AG04449 (cell line): ENCODE data around the gene SBF2.
A peak's percentile ranks its signal among the peaks of the same experiment; 100 is the strongest.

Experiments used
- CTCF ChIA-PET: fragments of 350-600 bp; formaldehyde crosslinking; extraction: SDS; loops from one replicate; lab custom pipeline; 2021; ENCODE audit warnings: antibody characterized with exemption; lab: Yijun Ruan, JAX
- POLR2A ChIA-PET: fragments of 400-600, 350-600 bp; formaldehyde crosslinking; extraction: SDS; loops from one replicate; lab custom pipeline; 2020; ENCODE audit warnings: antibody characterized with exemption, inconsistent platforms; lab: Yijun Ruan, JAX
- DNase-seq: peaks from one replicate; pipeline ENCODE4 v3.0.0-alpha.2; 2010; ENCODE audit warnings: low read depth, low spot score
- H3K4me3 ChIP-seq: 2 replicates; pipeline ENCODE4 v1.5.1; 2011; ENCODE audit warnings: low read depth, mild to moderate bottlenecking, control low read depth, low read length
- TF ChIP-seq, protein P1 (sequence below): IDR thresholded peaks from one replicate; pipeline ENCODE4 v1.5.1; 2011; ENCODE audit warnings: mild to moderate bottlenecking, moderate library complexity, low read length, control low read depth, inconsistent platforms; ENCODE audit not compliant: insufficient read depth; ENCODE audit errors: missing control alignments

The SBF2 gene

DNA sequence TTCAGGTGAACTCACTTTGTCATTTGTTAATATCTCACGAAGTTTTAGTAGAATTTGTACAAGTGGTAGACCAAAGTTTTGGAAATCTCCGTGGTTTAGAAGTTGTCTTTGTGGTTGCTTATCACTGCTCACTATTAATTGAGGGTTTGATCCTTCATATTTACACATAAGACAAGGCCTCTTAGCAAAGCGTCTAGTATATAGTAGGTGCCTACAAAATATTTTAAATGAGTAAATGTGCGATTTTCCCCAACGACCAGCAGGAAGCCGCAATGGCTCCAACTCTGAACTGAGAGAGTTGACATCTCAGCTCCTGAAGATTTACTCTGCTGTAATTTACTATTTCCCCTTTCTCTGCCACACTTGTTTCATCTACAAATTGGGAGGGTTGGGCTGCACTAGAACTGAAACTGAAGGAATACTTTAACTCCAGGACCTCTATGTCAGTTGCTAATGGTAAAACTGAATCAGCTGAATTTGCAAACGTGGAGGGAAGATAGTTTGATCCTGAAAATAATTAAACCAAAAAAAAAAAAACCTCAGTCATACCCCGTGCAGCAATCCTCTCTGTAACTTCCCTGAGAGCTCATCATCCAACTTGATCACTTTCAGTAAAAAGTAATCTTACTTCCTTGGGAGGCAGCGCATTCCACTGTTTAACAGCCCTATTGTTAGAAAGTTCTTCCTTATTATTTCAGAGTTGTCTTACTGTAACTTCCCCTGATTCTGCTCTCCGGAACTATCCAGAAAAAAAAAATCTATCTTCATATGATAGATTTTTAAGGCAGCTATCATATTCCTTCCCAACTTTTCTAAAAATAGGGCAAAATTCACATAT lies 1.3 kb upstream of the SBF2 start:
- POLR2A ChIA-PET = interaction anchor here (0.6 to 2.9 kb wide), 2 partner anchors 10 to 322 kb away, joined by 3 to 27 read pairs; partner anchors contain the start of gene ADM
- DNase-seq = no peak
- CTCF ChIA-PET = interaction anchor here (1.0 to 4.8 kb wide), 3 partner anchors 9 to 88 kb away, joined by 3 to 26 read pairs (median 4); no protein-coding TSS in a partner anchor
- H3K4me3 ChIP-seq = peak overlapping the region; percentile 79
- TF ChIP-seq, protein P1, sequence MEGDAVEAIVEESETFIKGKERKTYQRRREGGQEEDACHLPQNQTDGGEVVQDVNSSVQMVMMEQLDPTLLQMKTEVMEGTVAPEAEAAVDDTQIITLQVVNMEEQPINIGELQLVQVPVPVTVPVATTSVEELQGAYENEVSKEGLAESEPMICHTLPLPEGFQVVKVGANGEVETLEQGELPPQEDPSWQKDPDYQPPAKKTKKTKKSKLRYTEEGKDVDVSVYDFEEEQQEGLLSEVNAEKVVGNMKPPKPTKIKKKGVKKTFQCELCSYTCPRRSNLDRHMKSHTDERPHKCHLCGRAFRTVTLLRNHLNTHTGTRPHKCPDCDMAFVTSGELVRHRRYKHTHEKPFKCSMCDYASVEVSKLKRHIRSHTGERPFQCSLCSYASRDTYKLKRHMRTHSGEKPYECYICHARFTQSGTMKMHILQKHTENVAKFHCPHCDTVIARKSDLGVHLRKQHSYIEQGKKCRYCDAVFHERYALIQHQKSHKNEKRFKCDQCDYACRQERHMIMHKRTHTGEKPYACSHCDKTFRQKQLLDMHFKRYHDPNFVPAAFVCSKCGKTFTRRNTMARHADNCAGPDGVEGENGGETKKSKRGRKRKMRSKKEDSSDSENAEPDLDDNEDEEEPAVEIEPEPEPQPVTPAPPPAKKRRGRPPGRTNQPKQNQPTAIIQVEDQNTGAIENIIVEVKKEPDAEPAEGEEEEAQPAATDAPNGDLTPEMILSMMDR = no peak

DNA sequence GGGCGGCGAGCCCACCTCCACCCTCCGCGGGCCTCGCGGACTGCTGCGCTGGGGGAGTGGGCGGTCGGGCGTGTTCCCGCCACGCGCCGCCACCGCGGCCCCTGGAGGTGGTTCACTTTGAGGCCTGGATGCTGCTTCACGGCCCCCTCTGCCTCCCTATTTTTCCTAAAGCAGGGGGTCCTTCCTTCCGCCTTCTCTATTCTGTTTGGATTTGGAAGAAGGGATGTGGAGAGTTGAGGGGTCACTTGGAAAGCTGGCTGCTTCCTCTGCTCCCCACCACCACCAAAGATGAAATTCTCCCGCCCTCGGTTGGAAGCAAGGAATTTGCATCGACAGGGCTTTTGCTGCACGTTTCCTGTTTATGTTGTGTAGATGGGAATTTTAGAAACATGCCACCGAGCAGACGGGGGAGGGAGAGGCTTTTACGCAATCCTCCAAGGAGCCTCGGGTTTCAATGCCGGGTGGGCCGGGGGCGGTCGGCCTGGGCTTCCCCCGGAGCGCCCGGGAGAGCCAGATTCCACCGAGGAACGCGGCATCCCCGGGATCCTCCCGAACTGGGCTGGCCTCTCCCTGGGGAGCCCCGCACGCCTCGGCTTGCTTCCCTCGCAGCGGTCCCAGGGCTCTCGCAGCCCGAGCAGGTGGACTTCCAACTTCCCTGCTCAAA lies 403 bp upstream of the SBF2 start:
- ChIA-PET CTCF (no interaction called here), POLR2A (interaction anchor here (2.9 kb wide), 1 partner anchor 11 kb away, joined by 27 read pairs; the partner anchor contains the start of gene ADM)
- H3K4me3 ChIP-seq = peak overlapping the region; percentile 79
- TF ChIP-seq, protein P1 = no peak
- no peak for DNase-seq

DNA sequence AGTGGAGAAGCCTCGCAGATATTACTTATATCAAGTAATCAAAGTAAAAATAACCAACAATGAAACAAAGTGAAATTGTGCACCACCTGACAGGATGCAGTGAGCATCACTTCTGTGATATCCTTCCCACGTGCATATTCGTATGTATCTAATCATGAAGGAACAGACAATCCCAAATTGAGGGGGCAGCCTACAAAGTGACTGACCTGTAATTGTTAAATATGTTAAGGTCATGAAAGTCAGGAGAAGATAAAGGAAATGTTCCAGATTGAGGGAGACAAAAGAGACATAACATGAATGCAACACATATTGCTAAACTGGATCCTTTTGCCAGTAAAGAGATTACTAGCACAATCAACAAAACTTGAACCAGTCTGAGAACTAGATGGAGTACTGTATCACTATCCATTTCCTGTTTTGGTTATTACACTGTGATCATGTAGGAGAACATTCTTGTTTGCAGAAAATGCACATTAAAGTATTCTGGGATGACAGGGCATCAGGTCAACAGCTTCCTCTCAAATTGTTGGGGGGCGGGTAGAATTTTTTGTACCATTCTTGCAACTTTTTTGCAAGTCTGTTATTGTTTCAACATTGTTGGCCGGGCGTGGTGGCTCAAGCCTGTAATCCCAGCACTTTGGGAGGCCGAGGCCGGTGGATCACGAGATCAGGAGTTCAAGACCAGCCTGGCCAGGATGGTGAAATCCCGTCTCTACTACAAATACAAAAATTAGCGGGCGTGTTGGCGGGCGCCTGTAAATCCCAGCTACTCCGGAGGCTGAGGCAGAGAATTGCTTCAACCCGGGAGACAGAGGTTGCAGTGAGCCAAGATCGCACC lies 2.0 kb downstream of the SBF2 start:
- H3K4me3 ChIP-seq = no peak overlapping the region
- TF ChIP-seq, protein P1 = no peak
- no peak for DNase-seq
- ChIA-PET CTCF (interaction anchor here (1.4 to 1.9 kb wide), 3 partner anchors 10 to 85 kb away, joined by 3 to 7 read pairs (median 6); no protein-coding TSS in a partner anchor), POLR2A (no interaction called here)

DNA sequence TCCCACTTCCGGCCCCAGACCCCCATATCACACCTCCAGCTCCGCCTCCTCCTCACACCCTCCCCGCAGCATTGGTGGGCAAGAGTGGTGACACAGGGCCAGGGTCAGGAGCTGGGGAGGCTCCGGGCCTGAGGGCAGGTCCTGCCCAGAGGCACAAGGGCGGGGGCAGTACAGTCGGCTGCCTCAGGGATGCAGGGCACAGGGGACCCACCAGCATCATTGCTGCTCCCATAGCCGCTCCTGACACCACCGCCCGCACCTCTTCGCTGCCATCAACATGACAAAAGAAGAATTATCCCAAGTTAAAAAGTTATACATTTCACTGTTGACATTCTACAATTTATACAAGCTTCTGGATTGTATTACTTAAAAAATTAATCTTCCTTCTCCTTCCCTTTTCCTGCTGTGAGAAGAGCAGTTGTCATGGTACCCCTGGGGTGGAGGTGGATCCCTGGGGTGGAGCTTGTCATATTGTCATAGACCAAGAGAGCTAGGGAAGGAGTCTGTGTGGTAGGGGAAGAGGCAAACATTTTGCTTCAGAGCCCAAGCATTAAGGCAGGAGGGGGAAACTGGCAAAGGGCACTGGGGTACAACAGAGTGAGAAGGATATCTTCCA lies 4.1 kb downstream of the SBF2 start:
- CTCF ChIA-PET = interaction anchor here (1.8 to 1.9 kb wide), 2 partner anchors 13 to 82 kb away, joined by 4 to 7 read pairs; no protein-coding TSS in a partner anchor
- POLR2A ChIA-PET = no interaction called here
- DNase-seq = no peak
- no peak overlapping the region for H3K4me3 ChIP-seq
- TF ChIP-seq, protein P1 = no peak

DNA sequence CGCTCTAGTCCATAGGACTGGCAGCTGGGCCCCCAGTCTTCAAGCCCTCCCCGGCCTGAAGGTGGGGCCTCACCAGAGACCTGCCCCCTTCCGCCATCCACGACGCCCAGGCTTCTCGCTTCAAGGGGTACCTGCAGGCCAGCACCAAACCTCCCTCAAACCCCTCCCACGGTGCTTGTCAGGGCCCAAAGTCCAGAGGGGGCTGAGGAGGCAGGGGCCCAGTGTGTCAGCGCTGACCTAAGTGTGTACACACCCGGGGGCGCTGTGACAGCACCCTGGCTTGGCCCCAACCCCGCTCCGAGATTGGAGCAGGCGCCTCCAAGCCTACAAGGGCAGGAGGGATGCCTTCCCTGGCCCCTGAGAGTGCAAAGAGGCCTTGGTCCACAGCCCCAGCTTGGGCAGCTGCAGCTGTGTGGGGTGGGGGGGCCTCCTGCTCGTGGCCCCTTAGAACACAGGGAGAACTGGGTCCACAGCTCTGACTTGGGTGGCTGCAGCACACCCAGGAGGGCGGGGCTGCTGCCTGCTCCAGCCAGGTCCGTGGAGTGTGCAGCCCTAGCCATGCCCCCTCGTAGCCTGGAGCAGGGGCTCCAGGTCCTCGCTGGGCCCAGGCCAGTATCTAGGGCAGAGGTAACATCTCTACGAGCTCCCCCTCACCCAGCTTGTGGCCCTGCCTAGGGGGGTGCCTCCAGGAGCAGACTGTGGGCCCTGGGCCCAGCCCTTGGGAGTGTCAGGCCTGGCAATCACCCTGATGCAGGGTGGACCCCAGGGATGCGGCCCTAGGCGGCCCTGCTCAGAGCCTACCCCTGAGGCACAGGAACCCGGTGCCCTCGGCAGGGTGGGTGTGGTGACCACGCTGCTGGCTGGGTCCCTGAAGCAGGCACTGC lies 4.9 kb downstream of the SBF2 start:
- no peak overlapping the region for H3K4me3 ChIP-seq
- ChIA-PET POLR2A (interaction anchor here (1.9 kb wide), 1 partner anchor 16 kb away, joined by 7 read pairs; the partner anchor contains the start of gene ADM), CTCF (interaction anchor here (1.4 to 1.8 kb wide), 2 partner anchors 80 to 81 kb away, joined by 3 to 4 read pairs; no protein-coding TSS in a partner anchor)
- TF ChIP-seq, protein P1 = no peak
- no peak for DNase-seq
